Measurements from ENCODE around the gene SALL2.

Gene SALL2

DNA sequence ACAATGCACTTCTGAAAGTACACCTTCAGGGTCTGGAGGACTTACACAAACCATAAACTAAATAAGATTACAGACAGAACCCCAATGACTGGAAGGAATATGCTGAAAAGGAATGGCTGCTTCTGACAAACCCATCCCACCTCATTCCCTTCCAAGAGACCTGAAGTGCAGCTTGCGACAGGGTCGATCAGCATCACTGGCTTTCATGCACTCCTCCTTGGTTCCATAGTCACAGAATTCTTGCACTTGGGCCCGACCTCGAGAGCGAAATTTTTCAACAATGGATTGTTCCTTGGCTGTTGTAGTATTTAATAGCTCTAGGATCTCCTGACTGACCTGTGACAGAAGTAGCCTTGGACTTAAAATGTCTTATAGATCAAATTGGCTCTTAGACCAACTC, 24.6 kb downstream of the SALL2 start:
- H3K9me3 ChIP-seq (ENCODE audit: control insufficient read depth, insufficient read depth, low read depth, low read length) = no peaks in the 10 kb centered on the region
- H3K4me3 ChIP-seq (ENCODE audit: low read depth, low read length) = no peak overlapping the region
- ChIA-PET CTCF (interaction anchor here (0.6 to 3.9 kb wide), 6 partner anchors 9 to 56 kb away, joined by 3 to 72 read pairs (median 5); partner anchors contain the start of genes METTL3 and TOX4), POLR2A (interaction anchor here (0.6 to 2.3 kb wide), 6 partner anchors 9 to 1149 kb away, joined by 3 to 10 read pairs (median 4); partner anchors contain the start of genes METTL3 and SALL2)
- H3K4me1 ChIP-seq (ENCODE audit: control insufficient read depth, insufficient read depth, low read length) = no peaks in the 10 kb centered on the region
- no peak overlapping the region for H3K27ac ChIP-seq (ENCODE audit: extremely low read depth, low read depth, low read length)
- peaks cover 49 to 78% of the 10 kb centered on the region in 2 experiments for H3K36me3 ChIP-seq (ENCODE audit: control insufficient read depth in 2 of 2, insufficient read depth in 1 of 2, low read length in 2 of 2)
- TF ChIP-seq EGR2 (tag by site-specific recombination; IDR thresholded peaks at IDR 0.05; ENCODE audit: low read depth) = no peak
- TF ChIP-seq, protein P1, sequence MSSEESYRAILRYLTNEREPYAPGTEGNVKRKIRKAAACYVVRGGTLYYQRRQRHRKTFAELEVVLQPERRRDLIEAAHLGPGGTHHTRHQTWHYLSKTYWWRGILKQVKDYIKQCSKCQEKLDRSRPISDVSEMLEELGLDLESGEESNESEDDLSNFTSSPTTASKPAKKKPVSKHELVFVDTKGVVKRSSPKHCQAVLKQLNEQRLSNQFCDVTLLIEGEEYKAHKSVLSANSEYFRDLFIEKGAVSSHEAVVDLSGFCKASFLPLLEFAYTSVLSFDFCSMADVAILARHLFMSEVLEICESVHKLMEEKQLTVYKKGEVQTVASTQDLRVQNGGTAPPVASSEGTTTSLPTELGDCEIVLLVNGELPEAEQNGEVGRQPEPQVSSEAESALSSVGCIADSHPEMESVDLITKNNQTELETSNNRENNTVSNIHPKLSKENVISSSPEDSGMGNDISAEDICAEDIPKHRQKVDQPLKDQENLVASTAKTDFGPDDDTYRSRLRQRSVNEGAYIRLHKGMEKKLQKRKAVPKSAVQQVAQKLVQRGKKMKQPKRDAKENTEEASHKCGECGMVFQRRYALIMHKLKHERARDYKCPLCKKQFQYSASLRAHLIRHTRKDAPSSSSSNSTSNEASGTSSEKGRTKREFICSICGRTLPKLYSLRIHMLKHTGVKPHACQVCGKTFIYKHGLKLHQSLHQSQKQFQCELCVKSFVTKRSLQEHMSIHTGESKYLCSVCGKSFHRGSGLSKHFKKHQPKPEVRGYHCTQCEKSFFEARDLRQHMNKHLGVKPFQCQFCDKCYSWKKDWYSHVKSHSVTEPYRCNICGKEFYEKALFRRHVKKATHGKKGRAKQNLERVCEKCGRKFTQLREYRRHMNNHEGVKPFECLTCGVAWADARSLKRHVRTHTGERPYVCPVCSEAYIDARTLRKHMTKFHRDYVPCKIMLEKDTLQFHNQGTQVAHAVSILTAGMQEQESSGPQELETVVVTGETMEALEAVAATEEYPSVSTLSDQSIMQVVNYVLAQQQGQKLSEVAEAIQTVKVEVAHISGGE (tag by site-specific recombination; conservative IDR thresholded peaks at IDR 0.05; ENCODE audit: low read depth) = no peak
- TF ChIP-seq ZNF341 (tag by site-specific recombination; IDR thresholded peaks at IDR 0.05; ENCODE audit: low read depth) = no peak
- no peak for TF ChIP-seq BCL11B (tag by site-specific recombination; IDR thresholded peaks at IDR 0.05; ENCODE audit: low read depth)

DNA sequence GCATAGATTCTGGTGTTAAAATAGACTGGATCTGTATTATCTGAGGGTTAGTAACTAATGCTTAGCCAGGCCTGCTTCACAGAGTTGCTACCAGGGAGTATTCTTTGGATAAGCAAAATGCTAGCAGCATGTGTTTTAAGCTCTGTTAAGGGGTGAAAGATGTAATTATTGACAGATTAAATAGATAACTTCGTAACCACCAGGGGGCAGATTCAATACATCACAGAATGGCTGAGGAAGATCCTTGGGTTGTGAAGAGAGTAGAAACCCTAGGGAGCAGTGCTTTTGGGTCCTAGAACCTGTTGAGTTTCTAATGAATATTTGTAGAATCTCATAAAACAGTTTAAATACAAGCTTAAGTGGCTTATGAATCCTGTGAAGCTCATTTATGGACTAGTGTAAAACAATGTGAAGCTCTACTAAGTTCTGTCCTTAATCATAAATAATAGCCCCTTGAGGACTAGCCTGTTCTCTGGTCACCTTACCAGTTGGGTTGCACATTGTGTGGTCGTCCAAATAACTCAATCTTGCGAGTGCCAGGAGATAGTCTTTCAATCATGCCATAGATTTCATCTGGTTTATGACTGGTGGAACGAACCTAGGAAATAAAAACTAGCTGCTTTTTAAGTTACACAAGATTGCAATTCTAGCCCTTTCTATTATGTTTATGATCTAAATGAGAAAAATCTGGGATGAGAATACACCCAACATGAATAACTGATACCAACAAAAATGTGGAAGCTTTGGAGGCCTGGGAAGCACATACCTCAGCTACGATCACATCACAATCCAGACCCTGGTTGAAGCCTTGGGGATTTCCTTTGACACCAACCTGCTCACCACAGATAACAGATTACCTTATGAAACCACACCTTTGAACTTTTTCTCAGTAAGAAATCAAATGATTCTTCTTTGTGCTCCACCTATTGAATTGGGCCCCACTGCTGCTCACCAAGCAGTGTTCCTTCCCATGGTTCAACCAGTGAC, 27.3 kb downstream of the SALL2 start:
- peaks cover 62 to 94% of the 10 kb centered on the region in 2 experiments for H3K36me3 ChIP-seq (ENCODE audit: control insufficient read depth in 2 of 2, insufficient read depth in 1 of 2, low read length in 2 of 2)
- H3K27ac ChIP-seq (ENCODE audit: extremely low read depth, low read depth, low read length) = no peak overlapping the region
- peak; percentile 22; the same call in 1 of the 2 replicates for TF ChIP-seq ZNF654 (tag by site-specific recombination; IDR thresholded peaks at IDR 0.05; ENCODE audit: low read depth)
- 0 out of 2 replicates have a peak, but pooled peaks have one; percentile 35 for TF ChIP-seq SCRT2 (tag by site-specific recombination; IDR thresholded peaks at IDR 0.05)
- TF ChIP-seq ZBTB17 (tag by site-specific recombination; IDR thresholded peaks at IDR 0.05) = no peak
- H3K4me1 ChIP-seq (ENCODE audit: control insufficient read depth, insufficient read depth, low read length) = no peaks in the 10 kb centered on the region
- H3K9me3 ChIP-seq (ENCODE audit: control insufficient read depth, insufficient read depth, low read depth, low read length) = no peaks in the 10 kb centered on the region
- ChIA-PET CTCF (interaction anchor here (0.6 to 3.9 kb wide), 27 partner anchors 8 to 344 kb away, joined by 3 to 72 read pairs (median 5); partner anchors contain the start of genes METTL3, SALL2 and TOX4), POLR2A (interaction anchor here (1.7 to 2.2 kb wide), 2 partner anchors 12 to 27 kb away, joined by 7 to 8 read pairs; partner anchors contain the start of genes METTL3 and SALL2)
- H3K4me3 ChIP-seq (ENCODE audit: low read depth, low read length) = no peak overlapping the region

DNA sequence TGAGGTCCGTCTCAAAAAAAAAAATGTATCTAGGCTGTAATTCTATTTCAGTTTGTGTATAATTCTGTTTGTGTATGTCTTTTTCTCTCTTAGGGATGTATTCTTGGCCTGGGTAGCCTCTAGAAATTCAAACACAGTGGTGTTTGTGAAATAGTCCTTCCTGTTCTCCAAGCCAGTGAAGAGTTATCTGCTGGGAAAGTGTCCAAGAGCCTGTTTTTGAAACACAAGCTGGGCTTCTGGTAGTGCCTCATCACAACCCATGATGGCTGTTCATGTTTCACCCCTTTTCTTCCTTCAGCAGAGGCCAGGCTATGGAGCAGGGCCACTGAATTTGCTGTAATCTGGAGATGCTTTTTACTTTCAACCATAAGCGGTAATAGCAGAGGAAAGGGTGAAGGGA, 29.7 kb downstream of the SALL2 start:
- Histone ChIP-seq H3K36me3 (ENCODE audit: control insufficient read depth in 2 of 2, insufficient read depth in 1 of 2, low read length in 2 of 2) (peaks cover 63 to 87% of the 10 kb centered on the region in 2 experiments), H3K4me3 (ENCODE audit: low read depth, low read length) (no peak overlapping the region), H3K27ac (ENCODE audit: extremely low read depth, low read depth, low read length) (no peak overlapping the region), H3K9me3 (ENCODE audit: control insufficient read depth, insufficient read depth, low read depth, low read length) (no peaks in the 10 kb centered on the region), H3K4me1 (ENCODE audit: control insufficient read depth, insufficient read depth, low read length) (no peaks in the 10 kb centered on the region)
- ChIA-PET POLR2A (interaction anchor here (1.6 kb wide), 1 partner anchor 41 kb away, joined by 3 read pairs; the partner anchor contains the start of gene CHD8), CTCF (interaction anchor here (0.6 kb wide), 1 partner anchor 61 kb away, joined by 3 read pairs; no protein-coding TSS in a partner anchor)
- no peak for TF ChIP-seq ZNF202 (tag by site-specific recombination; IDR thresholded peaks at IDR 0.05; ENCODE audit: borderline replicate concordance)
- no peak for TF ChIP-seq BCL11B (tag by site-specific recombination; IDR thresholded peaks at IDR 0.05; ENCODE audit: low read depth)
- no peak for TF ChIP-seq ZNF19 (tag by site-specific recombination; IDR thresholded peaks at IDR 0.05; ENCODE audit: low read depth)
- TF ChIP-seq, protein P2, sequence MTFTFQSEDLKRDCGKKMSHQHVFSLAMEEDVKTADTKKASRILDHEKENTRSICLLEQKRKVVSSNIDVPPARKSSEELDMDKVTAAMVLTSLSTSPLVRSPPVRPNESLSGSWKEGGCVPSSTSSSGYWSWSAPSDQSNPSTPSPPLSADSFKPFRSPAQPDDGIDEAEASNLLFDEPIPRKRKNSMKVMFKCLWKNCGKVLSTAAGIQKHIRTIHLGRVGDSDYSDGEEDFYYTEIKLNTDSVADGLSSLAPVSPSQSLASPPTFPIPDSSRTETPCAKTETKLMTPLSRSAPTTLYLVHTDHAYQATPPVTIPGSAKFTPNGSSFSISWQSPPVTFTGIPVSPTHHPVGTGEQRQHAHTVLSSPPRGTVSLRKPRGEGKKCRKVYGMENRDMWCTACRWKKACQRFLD (tag by site-specific recombination; IDR thresholded peaks at IDR 0.05) = no peak
- TF ChIP-seq ZNF302 (tag by site-specific recombination; IDR thresholded peaks at IDR 0.05; ENCODE audit: low read depth) = no peak
- no peak for TF ChIP-seq ZNF2 (tag by site-specific recombination; IDR thresholded peaks at IDR 0.05)
- TF ChIP-seq SETDB1 (IDR thresholded peaks at IDR 0.05; ENCODE audit: insufficient read length, low read length) = no peak
- TF ChIP-seq ZEB2 (tag by site-specific recombination; IDR thresholded peaks at IDR 0.05) = no peak
- TF ChIP-seq ZNF677 (tag by site-specific recombination; IDR thresholded peaks at IDR 0.05) = no peak
